Activated CD4-positive, CD25-positive, alpha-beta regulatory T cell (primary cell): ENCODE results near the gene SLC45A2.
A peak's percentile ranks its signal among the peaks of the same experiment; 100 is the strongest.

Experiments
- DNase-seq, 4 experiments: peaks; one replicate each; lab custom pipeline; 2025; lab: John Stamatoyannopoulos, UW

The SLC45A2 gene

GRCh38 chr5:34007621-34008600 is 23.4 kb upstream of the SLC45A2 start, which contains the start of gene AMACR:
AMACR (minus strand) TSS chr5:34008050; CDS start chr5:34008019, 31 bp downstream.
- DNase-seq = peak; percentile 66 to 79 (median 73)

DNA sequence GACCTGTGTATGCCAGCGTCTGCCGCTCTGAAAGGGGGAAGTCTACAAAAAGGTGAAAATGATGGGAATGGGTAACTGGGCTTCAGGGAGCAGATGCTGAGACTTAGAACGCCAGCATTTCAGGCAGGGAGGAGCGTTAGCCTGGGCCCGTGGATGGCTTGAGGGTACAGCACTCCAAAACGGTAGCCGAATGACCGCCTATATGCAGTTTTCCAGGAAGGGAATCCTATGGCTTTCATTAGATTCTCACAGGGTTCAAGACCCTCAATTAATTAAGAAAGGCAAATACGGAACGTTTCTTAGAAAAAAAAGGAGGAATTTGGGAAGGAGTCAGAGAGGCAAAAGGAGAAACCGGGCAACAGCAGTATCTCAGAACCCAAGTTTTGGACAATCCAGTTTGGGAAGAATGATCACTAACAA is 22.7 kb upstream of the SLC45A2 start:
- DNase-seq = no peak

DNA sequence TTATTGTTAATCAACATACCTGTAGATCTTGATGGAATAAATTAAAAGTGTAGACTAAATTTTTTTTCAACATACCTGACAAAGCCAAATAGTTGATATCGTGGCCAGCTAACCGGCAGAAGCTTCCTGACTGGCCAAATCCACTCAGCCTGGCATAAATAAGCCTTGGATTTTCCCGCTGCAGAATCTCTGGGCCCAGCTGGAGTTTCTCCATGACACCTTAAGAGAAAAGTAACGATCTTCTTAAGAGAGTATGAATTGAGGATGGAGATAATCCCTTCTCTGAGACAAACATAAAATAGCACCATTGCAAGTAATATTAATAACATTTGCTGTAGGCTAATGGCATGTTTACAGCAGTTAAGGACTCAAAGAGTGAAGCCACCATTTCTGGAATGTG is 21.2 kb upstream of the SLC45A2 start:
- DNase-seq = no peak

DNA sequence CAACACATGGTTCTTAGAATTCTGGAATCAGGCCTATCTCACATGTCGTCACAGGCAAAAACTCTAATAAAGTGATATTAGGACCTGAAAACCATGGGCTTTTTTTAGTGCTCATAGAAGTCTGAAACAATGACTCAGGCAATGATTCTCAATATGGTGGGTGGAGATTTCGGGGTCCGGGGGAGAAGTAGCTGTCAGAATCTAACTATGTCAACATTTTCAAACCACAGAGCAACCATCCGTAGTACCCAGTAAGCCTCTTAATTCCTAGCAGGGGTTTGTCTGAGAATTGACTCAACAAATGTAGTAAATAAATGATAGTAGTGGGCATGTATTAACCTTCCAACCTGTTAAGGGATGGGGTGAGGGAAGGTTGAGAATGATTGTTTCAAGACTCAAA is 20.7 kb upstream of the SLC45A2 start:
- DNase-seq = no peak

DNA sequence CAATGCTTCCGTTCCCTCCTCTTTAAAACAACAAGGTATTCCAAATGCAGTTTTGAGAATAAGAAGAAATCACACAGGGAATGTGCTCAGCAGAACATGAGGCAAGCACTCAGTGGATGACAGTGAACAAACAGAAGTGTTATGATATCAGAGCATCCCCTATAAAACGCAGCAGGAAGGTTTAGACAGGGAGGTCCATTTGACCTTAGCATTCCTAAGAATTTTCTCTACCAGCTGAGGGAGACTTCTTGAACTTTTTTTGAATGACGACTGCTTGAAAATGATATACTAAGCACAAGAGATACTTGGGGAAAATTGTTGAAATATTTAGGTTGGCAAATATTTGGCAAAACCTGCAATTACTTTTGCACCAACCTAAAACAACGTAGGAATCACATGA is 19.4 kb upstream of the SLC45A2 start:
- no peak for DNase-seq

DNA sequence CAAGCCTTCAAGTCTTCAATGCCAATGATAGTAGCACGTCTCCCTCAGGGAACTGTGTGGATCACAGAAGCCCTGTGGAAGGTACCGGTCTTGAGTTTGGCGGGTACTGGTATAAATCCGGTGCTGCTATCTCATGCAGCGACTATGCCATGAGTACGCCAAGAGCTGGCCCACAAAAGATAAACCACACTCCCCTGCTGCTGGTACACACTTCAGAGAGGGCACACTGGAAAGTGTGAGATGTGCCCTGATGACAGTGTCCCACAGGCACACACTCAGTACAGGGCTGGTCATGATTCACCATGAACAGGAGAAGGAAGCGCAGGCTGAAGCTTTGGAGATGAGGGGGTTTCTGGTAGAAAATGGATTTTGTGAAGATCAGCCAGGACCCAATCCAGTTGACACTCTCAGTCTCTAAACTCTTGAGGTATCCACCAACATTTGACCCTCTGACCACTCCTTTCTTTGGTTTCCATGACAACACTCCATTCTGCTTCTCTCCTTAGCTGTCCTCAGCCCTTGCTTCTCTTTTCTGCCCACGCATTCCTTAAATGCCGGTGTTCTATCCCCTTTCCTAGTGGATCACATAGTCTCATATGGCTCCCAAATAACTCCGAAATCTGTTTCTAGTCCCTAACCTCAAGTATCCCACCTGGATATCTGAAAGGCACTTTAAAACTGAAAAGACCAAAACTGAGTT is 18.3 kb upstream of the SLC45A2 start:
- DNase-seq = no peak

- no peak for DNase-seq
These were observed 16.8 kb upstream of the SLC45A2 start for GRCh38 chr5:34001241-34001841.

- DNase-seq = no peak
These were observed 15.5 kb upstream of the SLC45A2 start for GRCh38 chr5:33999978-34000377.

- no peak for DNase-seq
These were observed 13.0 kb upstream of the SLC45A2 start for GRCh38 chr5:33997331-33997983.

- no peak for DNase-seq
These were observed 11.4 kb upstream of the SLC45A2 start for GRCh38 chr5:33995865-33996264.

DNA sequence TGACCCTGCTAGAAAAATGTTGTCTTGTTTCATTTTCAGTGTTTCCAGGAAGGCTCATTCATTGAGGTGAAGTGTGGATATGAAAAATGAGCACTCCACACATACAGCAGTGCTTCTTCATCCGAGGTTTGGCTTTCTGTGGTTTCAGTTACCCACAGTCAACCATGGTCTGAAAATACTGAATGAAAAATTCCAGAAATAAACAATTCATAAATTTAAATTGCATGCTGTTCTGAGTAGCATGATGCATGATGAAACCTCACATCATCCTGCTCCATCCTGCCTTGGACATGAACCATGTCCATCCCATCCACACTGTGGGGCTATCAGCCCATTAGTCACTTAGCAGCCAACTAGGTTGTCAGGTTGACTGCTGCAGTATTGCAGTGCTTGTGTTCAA is 10.4 kb upstream of the SLC45A2 start:
- no peak for DNase-seq

DNA sequence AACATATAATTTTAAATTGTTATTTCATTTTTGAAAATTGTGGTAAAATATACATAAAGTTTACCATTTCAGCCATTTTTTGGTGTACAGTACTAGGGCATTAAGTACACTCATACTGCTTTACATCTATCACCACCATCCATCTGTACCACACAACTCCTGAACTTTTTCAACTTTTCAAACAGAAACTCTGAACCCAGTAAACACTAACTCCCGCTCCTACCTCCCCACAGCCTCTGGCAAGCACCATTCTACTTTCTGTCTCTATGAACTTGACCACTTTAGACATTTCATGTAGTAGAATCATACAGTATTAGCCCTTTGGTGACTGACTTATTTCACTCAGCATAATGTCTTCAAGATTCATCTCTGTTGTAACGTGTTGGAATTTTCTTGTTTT is 8.4 kb upstream of the SLC45A2 start:
- no peak for DNase-seq

- no peak for DNase-seq
These were observed 954 bp upstream of the SLC45A2 start for GRCh38 chr5:33985447-33985846.

GRCh38 chr5:33984178-33984577 is 315 bp downstream of the SLC45A2 start:
- DNase-seq = no peak

DNA sequence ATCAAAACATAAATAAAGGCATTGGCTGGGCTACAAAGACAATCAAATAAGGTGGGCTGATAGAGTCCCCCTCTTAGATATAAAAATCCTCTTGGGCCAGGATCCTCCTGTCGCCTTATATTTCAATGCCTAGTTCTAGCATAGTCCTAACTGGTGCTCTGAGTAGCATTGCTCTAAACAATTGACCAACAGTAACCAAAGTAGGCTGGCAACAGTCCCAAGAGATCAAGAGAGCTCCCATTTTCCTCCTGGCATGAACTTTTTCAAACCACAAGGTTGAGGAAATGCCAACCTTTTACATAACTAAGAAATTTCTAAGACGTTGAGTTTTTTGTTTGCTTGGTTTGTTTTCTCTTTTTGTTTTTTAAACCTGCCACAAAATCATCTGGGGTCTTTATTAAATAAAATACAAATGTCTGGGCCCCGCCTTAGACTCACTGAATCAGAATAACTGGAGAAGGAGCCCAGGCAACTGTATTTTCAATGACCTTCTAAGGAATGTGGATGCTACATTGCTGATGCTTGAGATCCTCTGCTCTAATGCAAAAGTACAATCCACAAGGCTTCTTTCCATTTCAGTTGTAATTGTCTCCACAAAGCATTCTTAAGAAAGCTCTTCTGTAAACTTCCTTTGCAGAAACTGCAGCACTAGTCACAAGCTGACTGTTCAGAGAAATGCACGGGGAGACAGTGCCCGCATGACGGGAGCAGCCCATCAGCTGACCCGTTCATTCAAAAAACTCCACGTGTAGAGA is 2.9 kb downstream of the SLC45A2 start:
- no peak for DNase-seq

DNA sequence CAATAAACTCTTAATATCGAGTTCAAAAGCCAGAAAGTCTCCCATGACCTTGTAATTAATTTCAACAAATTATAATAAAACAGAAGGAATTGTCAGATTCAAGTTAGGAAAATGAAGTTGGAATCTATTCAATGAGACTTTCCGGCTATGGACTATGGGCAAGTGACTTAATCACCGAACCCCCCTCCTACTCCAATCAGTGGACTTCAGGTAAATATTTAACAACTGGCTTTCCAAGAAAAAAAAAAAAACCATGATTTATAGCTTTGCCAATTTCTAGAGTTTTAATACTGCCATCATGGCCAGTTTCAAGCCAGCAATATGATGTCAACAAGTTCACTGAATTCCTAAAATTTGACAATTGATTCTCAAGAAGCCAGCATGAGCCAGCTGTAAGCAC is 4.5 kb downstream of the SLC45A2 start:
- no peak for DNase-seq

DNA sequence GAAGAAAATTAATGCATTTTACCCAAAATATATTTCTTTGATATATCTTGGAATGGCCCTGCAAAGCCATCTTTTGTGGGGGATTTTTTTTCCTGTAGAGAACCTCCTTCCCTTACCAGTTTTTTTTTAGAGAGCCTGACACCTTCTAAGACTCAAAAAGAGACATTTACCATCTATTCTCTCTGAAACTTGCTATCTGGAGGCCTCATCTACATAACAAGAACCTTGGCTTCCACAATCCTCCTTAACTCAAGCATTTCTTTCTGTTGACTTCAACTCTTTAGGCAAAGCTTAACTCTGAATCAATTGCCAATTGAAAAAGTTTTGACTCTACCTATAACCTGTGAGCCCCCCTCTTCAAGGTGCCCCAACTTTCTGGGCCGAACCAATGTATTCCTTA is 6.2 kb downstream of the SLC45A2 start:
- DNase-seq = no peak

DNA sequence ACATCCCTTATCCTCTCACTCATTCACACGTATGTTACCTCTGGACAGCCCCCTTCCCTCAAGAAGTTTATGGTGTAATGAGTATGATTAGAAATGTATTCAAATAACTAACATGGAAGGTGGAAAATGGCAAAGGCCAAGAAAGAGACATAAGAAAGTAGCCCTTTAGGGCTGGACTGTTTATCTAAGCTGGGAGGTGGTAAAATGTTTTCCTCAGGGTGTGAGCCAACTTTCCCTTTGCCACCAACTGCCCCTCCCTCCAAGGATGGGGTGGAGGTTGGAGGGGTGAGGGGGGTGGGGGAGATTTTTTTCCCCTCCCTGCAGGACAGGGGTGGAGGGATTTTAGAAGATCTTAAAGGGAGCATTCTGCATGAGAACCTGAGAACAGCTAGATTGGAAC is 8.2 kb downstream of the SLC45A2 start:
- no peak for DNase-seq

- DNase-seq = no peak
These were observed 8.6 kb downstream of the SLC45A2 start for GRCh38 chr5:33975852-33976251.

DNA sequence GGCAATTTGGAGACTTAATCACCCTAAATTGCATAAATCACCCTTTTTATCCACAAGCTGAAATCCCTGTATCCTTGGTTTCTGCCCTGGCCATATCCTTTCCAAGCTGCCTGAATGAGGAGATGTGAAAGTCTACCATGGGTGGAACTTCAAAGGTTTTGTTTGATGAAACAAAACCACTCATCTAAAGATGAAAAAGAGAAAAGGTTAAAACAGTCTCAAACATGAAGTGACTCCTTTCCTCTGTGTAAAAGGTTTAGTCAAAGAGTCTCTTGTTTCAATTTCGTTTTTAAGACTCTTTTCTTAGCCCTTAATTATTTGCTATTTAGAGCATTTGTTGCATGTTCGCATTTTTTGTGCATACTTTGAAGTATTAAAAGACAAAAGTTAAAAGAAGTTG is 11.2 kb downstream of the SLC45A2 start:
- no peak for DNase-seq
